Calu3 (cell line): ENCODE measurements around the gene EPHB4. TPM values are rescaled to one million over a fixed set of nuclear protein-coding genes. Genes with fewer than 3 reads are reported as not detected.

Experiments used
- BruUV-seq: library from RNA; stranded (reverse); fragments of 400-500 nt; replicated peaks from 2 replicates; lab custom pipeline; 2021; lab: Mats Ljungman, UMichigan
- CTCF ChIA-PET: fragments of 300-600 bp; sonication (Branson Sonifier 250); formaldehyde crosslinking; loops from one replicate; lab custom pipeline; 2022; ENCODE audit warnings: antibody characterized with exemption; lab: Charles Lee
- DNase-seq: peaks from one replicate; pipeline ENCODE4 v3.0.0; 2022
- H3K27ac Mint-ChIP-seq: one replicate; pipeline ENCODE4 v1.8.0; 2022; ENCODE audit warnings: mixed read lengths; ENCODE audit not compliant: unreplicated experiment
- H3K27me3 Mint-ChIP-seq: one replicate; pipeline ENCODE4 v1.8.0; 2022; ENCODE audit warnings: mixed read lengths; ENCODE audit not compliant: unreplicated experiment
- H3K36me3 Mint-ChIP-seq: one replicate; pipeline ENCODE4 v1.8.0; 2022; ENCODE audit warnings: mild to moderate bottlenecking, moderate library complexity, mixed read lengths; ENCODE audit not compliant: insufficient read depth, unreplicated experiment
- H3K4me1 Mint-ChIP-seq: one replicate; pipeline ENCODE4 v1.8.0; 2022; ENCODE audit warnings: mild to moderate bottlenecking, low read depth, mixed read lengths; ENCODE audit not compliant: unreplicated experiment
- H3K4me3 Mint-ChIP-seq: one replicate; pipeline ENCODE4 v1.8.0; 2022; ENCODE audit warnings: mild to moderate bottlenecking, low read depth, moderate library complexity, mixed read lengths; ENCODE audit not compliant: unreplicated experiment
- H3K9me3 Mint-ChIP-seq: one replicate; pipeline ENCODE4 v1.8.0; 2022; ENCODE audit warnings: low read depth, mixed read lengths; ENCODE audit not compliant: unreplicated experiment
- intact Hi-C: fragments of 100-400 bp; cut with micrococcal nuclease; formaldehyde crosslinking; loops from one replicate; pipeline ENCODE4 v1.10.0; 2022; ENCODE audit not compliant: unreplicated experiment
- total RNA-seq: library from RNA; stranded (reverse); gene quantifications from 2 replicates; pipeline ENCODE4 v1.2.3, GENCODE V29; 2022
- TF ChIP-seq, protein P1 (sequence below): fragments of 200-600 bp; IDR thresholded peaks from one replicate; pipeline ENCODE4 v1.8.0; 2022; ENCODE audit warnings: antibody characterized with exemption; ENCODE audit not compliant: unreplicated experiment

The EPHB4 gene
- total RNA-seq, 1 experiment from 2014 or later, result 63.7 TPM

DNA sequence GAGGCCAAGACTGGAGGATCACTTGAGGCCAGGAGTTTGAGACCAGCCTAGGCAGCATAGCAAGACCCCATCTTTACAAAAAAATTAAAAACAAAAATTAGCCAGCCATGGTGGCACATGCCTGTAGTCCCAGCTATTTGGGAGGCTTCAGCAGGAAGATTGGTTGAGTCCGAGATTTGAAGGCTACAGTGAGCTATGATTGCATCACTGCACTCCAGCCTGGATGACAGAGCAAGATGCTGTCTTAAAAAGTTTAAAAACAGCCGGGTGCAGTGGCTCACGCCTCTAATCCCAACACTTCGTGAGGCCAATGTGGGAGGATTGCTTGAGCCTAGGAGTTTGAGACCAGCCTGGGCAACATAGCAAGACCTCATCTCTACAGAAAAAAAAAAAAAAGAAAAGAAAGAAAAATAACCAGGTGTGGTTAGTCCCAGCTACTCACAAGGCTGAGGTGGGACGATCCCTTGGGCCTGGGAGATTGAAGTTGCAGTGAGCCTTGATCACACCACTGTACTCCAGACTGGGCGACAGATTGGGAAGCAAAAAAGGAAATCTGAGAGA is 49.2 kb downstream of the EPHB4 start:
- Mint-ChIP-seq H3K27ac (no peak overlapping the region), H3K4me1 (no peaks in the 10 kb centered on the region), H3K27me3 (peaks cover 13% of the 10 kb centered on the region), H3K36me3 (no peaks in the 10 kb centered on the region), H3K9me3 (no peaks in the 10 kb centered on the region), H3K4me3 (no peak overlapping the region)
- DNase-seq, result no peak
- CTCF ChIA-PET, result interaction anchor here (1.1 kb wide), 1 partner anchor 10 kb away, joined by 3 read pairs; no protein-coding TSS in a partner anchor
- no TSS peak for BruUV-seq
- TF ChIP-seq, protein P1, sequence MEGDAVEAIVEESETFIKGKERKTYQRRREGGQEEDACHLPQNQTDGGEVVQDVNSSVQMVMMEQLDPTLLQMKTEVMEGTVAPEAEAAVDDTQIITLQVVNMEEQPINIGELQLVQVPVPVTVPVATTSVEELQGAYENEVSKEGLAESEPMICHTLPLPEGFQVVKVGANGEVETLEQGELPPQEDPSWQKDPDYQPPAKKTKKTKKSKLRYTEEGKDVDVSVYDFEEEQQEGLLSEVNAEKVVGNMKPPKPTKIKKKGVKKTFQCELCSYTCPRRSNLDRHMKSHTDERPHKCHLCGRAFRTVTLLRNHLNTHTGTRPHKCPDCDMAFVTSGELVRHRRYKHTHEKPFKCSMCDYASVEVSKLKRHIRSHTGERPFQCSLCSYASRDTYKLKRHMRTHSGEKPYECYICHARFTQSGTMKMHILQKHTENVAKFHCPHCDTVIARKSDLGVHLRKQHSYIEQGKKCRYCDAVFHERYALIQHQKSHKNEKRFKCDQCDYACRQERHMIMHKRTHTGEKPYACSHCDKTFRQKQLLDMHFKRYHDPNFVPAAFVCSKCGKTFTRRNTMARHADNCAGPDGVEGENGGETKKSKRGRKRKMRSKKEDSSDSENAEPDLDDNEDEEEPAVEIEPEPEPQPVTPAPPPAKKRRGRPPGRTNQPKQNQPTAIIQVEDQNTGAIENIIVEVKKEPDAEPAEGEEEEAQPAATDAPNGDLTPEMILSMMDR, result no peak
- intact Hi-C loops, result no loop called here

DNA sequence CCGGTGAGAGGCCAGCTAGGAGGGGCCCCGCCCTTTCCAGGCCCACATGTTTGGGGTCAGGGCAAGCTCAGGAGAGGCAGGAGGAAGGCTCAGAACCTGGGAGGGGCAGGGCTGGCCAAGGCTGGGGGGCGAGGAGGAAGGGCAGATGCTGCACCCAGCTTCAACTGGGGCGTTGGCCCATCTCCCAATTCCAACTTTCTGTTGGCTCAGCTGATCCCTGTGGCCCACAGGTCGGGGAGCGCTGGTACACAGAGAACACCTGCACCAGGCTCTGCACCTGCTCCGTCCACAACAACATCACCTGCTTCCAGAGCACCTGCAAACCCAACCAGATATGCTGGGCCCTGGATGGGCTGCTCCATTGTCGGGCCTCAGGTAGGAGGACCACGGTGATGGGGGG is 53.8 kb downstream of the EPHB4 start:
- Mint-ChIP-seq H3K27me3 (peaks cover 28% of the 10 kb centered on the region), H3K36me3 (no peaks in the 10 kb centered on the region), H3K27ac (no peak overlapping the region), H3K9me3 (no peaks in the 10 kb centered on the region), H3K4me3 (no peak overlapping the region), H3K4me1 (no peaks in the 10 kb centered on the region)
- no peak for DNase-seq
- TF ChIP-seq, protein P1, result no peak
- BruUV-seq, result no TSS peak
- CTCF ChIA-PET, result no interaction called here
- intact Hi-C loops, result no loop called here

DNA sequence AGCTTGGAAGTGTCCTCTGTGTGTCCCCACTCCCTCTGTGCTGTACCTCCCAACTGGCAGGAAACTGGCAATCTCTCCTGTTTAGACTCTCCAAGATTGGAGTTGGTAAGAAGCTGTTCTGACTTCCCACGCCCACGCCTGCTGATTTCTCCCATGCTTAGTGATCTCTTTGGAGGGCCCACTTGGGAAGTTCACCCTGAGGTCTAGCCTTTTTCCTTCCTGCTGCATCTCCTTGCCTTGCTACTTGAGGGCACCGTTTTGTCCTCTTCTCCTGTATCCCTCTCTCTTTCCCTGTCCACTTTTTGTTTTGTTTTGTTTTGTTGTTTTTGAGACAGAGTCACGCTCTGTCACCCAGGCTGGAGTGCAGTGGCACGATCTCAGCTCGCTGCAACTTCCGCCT is 58.5 kb downstream of the EPHB4 start:
- Mint-ChIP-seq H3K36me3 (no peaks in the 10 kb centered on the region), H3K27ac (no peak overlapping the region), H3K9me3 (no peaks in the 10 kb centered on the region), H3K27me3 (peaks cover 39% of the 10 kb centered on the region), H3K4me3 (no peak overlapping the region), H3K4me1 (no peaks in the 10 kb centered on the region)
- TF ChIP-seq, protein P1, result no peak
- intact Hi-C loops, result no loop called here
- CTCF ChIA-PET, result no interaction called here
- no TSS peak for BruUV-seq
- no peak for DNase-seq

DNA sequence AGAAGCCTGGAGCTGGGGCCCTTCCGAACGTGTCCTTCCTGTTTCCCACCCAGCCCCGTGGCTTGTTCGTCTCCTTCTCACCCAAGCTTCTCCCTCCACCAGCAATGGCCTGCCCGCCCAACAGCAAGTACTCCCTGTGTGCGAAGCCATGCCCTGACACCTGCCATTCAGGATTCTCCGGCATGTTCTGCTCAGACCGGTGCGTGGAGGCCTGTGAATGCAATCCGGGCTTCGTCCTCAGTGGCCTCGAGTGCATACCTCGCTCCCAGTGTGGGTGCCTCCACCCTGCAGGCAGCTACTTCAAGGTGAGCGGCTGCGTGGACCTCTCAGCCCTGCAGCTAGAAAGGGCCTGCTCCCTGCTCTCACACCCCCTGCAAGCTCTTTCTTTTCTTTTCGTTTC is 62.1 kb downstream of the EPHB4 start:
- TF ChIP-seq, protein P1, result no peak
- Mint-ChIP-seq H3K27ac (no peak overlapping the region), H3K36me3 (no peaks in the 10 kb centered on the region), H3K9me3 (no peaks in the 10 kb centered on the region), H3K4me3 (no peak overlapping the region), H3K27me3 (peaks cover 39% of the 10 kb centered on the region), H3K4me1 (no peaks in the 10 kb centered on the region)
- no TSS peak for BruUV-seq
- no peak for DNase-seq
- CTCF ChIA-PET, result no interaction called here
- intact Hi-C loops, result no loop called here
